Nephron (organoid): Measurements from ENCODE around the gene FGL2.
"Not testable (repeated sequence)": the region's sequence is repeated elsewhere in the genome, so short reads cannot be mapped to it uniquely, and the experiment has no call there.

Source experiments
- H3K27ac Mint-ChIP-seq, 3 experiments: 2 replicates each; pipeline ENCODE4 v1.8.0; 2020; ENCODE audit warnings: mixed read lengths in 3 of 3, mild to moderate bottlenecking in 2 of 3, moderate library complexity in 1 of 3
- H3K27me3 Mint-ChIP-seq: 2 replicates; pipeline ENCODE4 v1.8.0; 2021; ENCODE audit warnings: low read depth, mild to moderate bottlenecking, moderate library complexity, mixed read lengths
- H3K36me3 Mint-ChIP-seq: 2 replicates; pipeline ENCODE4 v1.8.0; 2020; ENCODE audit warnings: low read depth, mixed read lengths
- H3K4me1 Mint-ChIP-seq: 2 replicates; pipeline ENCODE4 v1.8.0; 2020; ENCODE audit warnings: mixed read lengths
- H3K4me3 Mint-ChIP-seq, 3 experiments: 2 replicates each; pipeline ENCODE4 v1.8.0; 2020; ENCODE audit warnings: mild to moderate bottlenecking in 3 of 3, mixed read lengths in 3 of 3, moderate library complexity in 2 of 3
- H3K9me3 Mint-ChIP-seq: 2 replicates; pipeline ENCODE4 v1.8.0; 2020; ENCODE audit warnings: mixed read lengths
- CTCF ChIP-seq, 3 experiments: fragments of 200-600 bp; sonication (generic); IDR thresholded peaks; one replicate each; pipeline ENCODE4 v1.5.0; 2021; ENCODE audit warnings: antibody characterized with exemption in 3 of 3; ENCODE audit not compliant: unreplicated experiment in 3 of 3

Gene FGL2

DNA sequence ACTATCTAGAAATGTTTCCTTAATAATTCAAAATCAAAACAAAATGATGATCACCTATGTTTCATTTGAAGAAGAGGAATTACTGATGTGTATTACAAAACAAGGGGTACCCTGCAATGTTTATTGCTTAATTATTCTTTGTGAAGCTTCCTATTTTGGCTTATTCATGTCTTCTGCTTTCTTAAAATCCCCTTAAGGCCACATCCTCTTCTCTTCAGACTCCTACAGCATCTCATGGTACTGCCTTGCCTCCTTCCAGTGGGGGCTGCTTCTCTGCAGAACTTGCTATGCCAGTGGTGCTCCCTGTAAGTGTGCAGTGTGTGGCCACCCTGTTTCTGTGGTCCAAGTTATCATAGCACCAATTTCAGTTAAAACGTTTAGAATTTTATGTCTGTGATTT is 42.2 kb downstream of the FGL2 start:
- Mint-ChIP-seq H3K4me3 (no peak overlapping the region), H3K36me3 (no peaks in the 10 kb centered on the region), H3K27ac (peak overlapping the region in 2 of 3 experiments; percentile 31 to 44), H3K9me3 (no peaks in the 10 kb centered on the region), H3K4me1 (peaks cover 14% of the 10 kb centered on the region), H3K27me3 (no peaks in the 10 kb centered on the region)
- no peak for TF ChIP-seq CTCF (IDR thresholded peaks at IDR 0.05; ENCODE audit: unreplicated experiment in 3 of 3)

DNA sequence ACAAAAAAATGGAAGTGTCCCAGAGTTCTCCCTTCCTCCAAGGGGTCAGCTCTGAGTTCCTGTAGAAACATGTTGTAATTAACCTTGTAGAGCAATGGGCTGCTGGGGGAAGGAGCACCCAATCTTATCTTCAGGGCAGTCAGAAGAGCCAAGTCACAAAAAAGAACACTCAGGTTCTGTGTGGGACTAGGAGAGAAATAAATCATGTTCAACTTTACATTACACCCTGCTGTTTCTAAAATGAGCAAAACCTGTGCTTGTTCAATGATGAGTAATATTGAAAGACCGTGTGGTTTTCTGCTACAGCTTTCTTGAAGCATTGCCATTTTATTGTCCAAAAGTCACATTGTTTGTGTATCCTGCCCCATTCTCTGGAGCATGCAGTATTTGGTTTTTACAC is 42.6 kb downstream of the FGL2 start:
- H3K4me3 Mint-ChIP-seq, H3K27me3 Mint-ChIP-seq, H3K36me3 Mint-ChIP-seq, H3K9me3 Mint-ChIP-seq: not testable (repeated sequence)
- H3K4me1 Mint-ChIP-seq: peaks cover 17% of the 10 kb centered on the region
- H3K27ac Mint-ChIP-seq: peak overlapping the region in 1 of 3 experiments; percentile 67

GRCh38 chr7:77155601-77156377 is 43.8 kb downstream of the FGL2 start:
- Mint-ChIP-seq H3K4me1 (peaks cover 17% of the 10 kb centered on the region), H3K27ac (peak overlapping the region; percentile 46 to 67 (median 49))
- H3K27me3 Mint-ChIP-seq, H3K9me3 Mint-ChIP-seq, H3K4me3 Mint-ChIP-seq, H3K36me3 Mint-ChIP-seq: not testable (repeated sequence)

- H3K4me1 Mint-ChIP-seq: peaks cover 17% of the 10 kb centered on the region
- not testable (repeated sequence) for H3K27ac Mint-ChIP-seq, H3K36me3 Mint-ChIP-seq, H3K9me3 Mint-ChIP-seq, H3K4me3 Mint-ChIP-seq, H3K27me3 Mint-ChIP-seq
Measured at GRCh38 chr7:77154917-77155464, 44.6 kb downstream of the FGL2 start.

- not testable (repeated sequence) for H3K36me3 Mint-ChIP-seq, H3K9me3 Mint-ChIP-seq, H3K4me3 Mint-ChIP-seq, H3K27me3 Mint-ChIP-seq
- Mint-ChIP-seq H3K27ac (peak overlapping the region; percentile 8 to 67 (median 37)), H3K4me1 (peaks cover 10% of the 10 kb centered on the region)
Measured at GRCh38 chr7:77152232-77152631, 47.4 kb downstream of the FGL2 start.
